Measurements from ENCODE around the gene ALKBH8.
"Not testable (repeated sequence)": the region's sequence is repeated elsewhere in the genome, so short reads cannot be mapped to it uniquely, and the experiment has no call there.

ALKBH8 gene

DNA sequence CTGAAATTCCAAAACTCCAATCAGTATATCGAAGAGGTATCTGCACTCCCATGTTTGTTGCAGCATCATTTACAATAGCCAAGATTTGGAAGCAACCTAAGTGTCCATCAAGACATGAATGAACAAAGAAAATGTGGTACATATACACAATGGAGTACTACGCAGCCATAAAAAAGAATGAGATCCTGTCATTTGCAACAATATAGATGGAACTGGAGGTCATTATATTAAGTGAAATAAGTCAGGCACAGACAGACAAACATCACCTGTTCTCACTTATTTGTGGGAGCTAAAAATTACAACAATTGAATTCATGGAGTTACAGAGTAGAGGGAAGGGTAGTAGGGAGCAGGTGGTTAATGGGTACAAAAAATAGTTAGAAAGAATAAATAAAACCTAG is 13.6 kb upstream of the ALKBH8 start:
- ATAC-seq, DNase-seq: not testable (repeated sequence)

DNA sequence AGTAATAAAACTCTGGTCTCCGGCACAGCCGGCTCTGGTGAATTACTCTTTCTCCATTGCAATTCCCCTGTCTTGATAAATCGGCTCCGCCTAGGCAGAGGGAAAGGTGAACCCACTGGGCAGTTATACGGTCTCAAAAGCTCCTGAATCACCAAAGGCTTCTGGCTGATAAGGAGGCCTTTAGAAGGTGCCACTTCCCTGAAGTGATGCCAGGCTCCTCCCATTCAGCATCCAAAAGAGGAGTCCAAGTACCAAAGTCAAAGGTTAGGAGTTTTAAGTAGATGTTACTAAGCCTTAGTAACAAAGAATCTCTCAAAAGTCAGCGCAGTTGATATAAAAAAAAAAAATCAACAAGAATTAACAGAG is 11.8 kb upstream of the ALKBH8 start:
- ATAC-seq (no peak), DNase-seq (no peak)

DNA sequence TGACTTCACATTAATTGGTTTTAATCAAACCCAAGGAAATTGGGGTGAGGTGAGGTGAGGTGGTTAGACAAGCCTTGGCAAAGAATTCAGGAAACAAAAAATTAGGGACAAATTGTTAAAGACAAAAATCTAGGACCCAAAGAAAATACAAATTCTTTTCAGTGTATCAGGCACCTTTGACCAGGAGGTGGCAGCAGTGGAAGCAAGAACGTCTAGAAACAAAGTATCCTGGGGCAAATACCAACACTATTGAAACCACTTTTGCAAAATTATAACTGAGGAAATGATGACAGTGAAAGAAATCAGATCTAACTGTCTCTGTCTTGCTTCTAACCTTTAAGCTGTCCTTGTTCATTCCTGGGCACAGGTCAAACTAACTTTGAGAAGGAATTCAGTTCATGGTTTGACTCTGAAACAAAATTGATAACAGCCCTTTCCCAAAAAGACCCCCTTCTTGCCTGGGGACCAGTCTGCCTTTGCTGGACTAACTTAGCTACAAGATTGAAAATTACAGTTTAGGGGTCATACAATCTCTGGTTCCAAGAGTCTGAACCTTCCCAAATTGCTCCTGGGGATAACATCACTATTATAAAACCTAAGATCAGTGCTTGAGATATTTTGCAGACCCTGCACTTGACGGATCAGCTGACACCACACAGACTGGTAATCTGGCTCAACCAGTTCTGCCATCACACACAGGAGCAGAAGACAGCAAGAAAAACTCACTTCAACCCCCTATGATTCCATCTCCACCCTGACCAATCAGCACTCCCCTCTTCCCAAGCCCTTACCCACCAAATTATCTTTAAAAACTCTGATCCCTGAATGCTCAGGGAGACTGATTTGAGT is 11.2 kb upstream of the ALKBH8 start:
- DNase-seq = peak; percentile 60
- not testable (repeated sequence) for ATAC-seq

DNA sequence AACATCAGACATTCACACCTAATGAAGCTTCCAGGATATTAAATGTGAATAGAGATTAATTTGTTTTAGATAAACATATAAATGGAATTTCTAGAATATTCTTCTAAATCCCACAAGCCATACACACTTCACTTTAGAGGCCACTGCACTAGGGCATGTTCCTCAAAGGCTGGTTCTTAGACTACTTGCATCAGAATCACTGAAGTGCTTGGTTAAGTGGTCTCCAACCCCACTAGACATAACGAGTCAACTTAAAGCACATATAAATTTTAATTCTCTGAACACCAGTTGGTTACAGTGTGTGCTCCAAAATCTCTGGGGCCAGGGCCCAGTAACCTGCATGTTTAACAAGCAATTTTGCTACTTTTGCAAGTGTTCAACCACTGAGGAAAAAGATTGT is 7.9 kb upstream of the ALKBH8 start:
- no peak for ATAC-seq
- no peak for DNase-seq

DNA sequence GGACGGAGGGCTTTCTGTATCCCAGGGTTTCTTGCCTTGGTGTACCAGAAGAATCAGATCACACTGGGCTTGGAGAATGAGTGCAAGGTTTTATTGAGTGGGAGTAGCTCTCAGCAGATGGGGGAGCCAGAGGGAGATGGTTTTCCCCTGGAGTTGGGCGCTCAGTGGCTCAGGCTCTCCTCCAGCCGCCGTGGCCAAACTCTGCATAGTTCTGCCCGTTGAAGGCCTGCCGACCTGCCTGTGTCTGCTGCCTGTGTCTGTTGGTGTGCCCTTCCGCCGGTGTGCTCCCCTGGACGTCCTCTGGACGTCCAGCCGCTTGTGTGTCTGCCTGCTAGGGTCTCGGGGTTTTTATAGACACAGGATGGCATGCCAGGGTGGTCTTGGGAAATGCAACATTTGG is 4.5 kb upstream of the ALKBH8 start:
- DNase-seq = no peak

DNA sequence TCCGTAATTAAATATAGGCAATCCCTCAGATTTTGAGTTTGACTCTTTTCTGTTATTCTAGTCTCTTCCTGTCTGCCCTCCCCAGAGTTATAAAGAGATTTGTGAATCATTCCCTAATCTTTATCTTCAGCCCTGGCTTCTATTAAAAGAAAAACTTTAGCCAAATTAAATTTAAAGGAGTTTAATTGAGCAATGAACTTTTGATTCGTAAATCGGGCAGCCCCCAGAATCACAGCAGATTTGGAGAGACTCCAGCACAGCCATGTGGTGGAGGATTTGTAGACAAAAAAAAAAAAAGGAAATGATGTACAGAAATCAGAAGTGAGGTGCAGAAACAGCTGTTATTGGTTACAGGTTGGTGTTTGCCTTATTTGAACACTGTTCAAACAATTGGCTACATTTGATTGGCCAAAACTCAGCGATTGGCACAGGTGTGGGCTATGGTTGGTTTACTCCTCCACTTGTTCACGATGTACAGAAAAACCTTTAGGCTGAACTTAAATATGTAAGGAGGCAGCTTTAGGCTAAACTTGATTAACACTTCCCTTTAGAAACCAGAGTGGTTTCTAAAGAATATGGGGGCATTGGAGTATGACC is 2.3 kb upstream of the ALKBH8 start:
- ATAC-seq (no peak), DNase-seq (no peak)

More for the DNA sequence above, 4.5 kb upstream of the ALKBH8 start:
- ATAC-seq = no peak

DNA sequence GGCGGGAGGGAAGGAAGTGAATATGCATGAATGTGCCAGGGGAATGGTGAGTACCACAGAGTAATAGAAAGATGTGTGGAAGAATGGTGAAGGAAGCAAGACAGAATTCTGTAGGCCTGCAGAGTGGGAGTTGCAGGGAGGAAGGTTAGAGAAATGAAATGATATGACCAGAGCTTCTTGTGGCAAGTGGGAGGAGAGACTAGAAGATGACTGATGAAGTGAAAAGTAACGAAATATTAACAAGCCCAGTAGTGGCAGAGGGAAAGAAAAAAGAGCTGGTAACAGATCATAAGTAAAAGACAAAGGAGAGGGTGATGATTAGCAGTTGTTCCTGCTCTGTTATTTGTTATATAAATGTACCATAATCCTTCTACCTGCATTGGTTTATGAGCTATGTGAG is 1.0 kb upstream of the ALKBH8 start:
- DNase-seq = no peak
- no peak for ATAC-seq

DNA sequence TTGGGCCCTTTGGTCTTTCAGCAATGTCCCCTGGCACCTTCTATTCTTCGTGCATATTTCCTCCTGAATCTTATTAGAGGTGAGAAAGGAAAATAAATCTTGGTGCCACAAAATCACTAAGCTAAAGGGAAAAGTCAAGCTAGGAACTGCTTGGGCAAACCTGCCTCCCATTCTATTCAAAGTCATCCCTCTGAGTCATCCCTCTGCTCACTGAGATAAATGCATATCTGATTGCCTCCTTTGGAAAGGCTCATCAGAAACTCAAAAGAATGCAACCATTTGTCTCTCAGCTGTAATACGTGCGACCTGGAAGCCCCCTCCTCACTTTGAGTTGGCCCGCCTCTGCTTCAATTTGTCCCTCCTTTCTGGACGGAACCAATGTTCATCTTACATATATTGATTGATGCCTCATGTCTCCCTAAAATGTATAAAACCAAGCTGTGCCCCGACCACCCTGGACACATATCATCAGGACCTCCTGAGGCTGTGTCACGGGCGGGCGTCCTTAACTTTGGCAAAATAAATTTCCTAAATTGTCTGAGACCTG is 493 bp upstream of the ALKBH8 start:
- not testable (repeated sequence) for DNase-seq, ATAC-seq

DNA sequence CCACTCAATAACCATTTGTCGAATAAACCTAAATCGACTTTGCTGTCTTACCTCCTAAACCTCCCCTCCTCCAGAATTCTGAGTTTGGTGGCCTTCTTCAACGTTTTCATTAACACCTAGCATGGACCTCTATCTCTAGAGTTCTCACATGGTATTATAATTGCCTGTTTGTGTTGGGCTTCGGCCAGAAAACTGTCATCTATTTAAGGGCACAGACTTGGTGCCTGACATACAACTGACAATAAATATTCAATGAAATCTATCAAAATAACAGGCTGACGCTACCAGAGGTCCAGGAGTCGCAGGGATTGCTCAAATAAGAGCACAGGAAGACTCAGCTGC is 687 bp downstream of the ALKBH8 start:
- ATAC-seq (no peak), DNase-seq (no peak)

DNA sequence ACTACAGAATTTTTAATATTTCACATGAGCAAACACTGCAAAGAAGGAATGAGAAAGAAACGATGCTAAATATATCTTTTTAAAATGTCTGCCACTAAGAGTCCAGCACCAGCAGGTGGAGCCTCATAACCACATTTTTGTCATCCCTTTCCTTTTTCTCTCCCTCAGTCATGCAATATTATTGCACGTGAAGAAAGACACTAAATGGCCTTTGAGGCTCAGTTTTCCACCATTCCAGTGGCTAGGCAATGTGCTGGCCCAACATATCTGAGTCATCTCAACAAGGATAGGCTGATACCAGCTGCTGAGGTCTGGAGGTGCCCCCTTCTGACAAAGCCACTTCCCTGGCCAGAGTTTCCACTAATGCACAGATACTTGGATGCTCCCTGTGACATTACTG is 1.8 kb downstream of the ALKBH8 start:
- DNase-seq (peak; percentile 33), ATAC-seq (no peak)

DNA sequence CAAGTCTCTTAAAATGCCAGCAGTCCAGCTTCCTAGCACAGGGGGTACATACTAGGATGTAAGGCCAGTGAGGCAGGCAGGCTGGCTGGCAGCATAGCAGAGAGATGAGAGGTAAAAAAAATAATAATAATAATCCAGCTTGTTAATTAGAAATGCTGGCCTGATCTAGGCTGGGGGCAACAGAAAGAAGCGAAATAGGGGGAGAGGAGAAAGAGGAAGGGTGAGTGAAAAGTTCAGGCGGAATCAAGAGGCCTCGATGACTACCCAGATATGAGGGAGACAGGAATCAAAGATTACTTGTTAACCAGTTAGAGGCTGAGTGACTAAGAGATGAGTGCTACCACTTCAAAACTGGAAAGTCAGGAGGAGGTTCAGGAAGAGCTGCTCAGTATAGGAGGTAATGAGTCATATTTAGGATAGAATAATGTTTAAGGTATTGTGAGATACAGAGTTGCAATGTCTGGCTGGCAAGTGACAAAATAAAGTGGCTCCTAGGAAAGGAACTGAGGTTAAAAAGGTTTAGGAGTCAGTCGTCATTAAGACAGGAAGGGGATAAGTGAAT is 2.8 kb downstream of the ALKBH8 start:
- DNase-seq = no peak
- peak; percentile 73 for ATAC-seq

DNA sequence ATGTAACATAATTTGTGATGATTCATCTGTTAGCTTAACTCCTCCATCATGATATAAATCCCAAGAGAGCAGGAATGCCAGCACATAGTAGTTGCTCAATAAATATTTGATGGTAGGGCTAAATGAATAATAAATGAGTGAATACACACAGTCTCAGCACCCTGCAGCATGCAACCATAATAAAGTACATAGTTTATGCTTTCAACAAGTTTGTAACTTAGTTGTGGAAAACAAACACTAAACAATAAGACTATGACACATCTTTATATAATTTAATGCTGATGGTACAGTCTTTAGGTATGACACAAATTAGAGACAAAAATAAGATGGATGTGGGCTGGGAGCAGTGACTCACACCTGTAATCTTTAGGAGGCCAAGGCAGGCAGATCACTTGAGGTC is 3.8 kb downstream of the ALKBH8 start:
- ATAC-seq (no peak), DNase-seq (no peak)

DNA sequence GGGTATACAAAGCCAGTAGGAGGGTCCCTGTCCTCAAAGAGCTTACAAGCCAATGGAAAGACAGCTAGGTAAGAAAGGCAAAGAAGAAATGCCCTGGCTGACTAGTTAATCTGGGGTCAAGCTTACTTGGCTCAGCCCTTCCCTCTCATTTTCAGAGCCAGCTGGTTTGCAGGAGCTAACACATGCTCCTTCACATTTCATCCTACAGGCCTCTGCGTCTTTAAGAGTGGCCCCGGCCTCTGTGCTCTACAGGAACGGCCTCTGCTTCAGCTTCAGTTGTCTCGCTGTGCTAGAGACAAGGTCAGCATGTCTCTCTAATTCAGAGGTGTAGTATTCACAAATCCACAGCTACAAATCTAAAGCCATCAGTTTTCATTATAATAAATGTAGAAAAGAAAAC is 15.2 kb downstream of the ALKBH8 start:
- DNase-seq (no peak), ATAC-seq (no peak)

DNA sequence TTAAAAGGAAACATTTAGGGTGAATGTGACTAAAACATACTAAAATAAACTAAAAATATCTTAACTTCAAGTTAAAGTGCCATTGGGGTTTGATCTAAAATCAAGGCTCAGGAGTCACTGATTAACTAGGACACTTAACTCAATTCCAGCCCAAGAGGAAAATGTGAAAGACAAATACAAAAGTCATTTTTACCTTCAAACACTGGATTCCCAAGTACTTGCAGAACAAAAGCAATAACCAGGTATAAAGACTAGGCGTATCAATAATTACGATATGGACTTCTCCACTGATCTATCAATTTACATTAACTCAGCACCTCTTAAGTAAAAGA is 15.6 kb downstream of the ALKBH8 start:
- ATAC-seq = no peak
- no peak for DNase-seq

DNA sequence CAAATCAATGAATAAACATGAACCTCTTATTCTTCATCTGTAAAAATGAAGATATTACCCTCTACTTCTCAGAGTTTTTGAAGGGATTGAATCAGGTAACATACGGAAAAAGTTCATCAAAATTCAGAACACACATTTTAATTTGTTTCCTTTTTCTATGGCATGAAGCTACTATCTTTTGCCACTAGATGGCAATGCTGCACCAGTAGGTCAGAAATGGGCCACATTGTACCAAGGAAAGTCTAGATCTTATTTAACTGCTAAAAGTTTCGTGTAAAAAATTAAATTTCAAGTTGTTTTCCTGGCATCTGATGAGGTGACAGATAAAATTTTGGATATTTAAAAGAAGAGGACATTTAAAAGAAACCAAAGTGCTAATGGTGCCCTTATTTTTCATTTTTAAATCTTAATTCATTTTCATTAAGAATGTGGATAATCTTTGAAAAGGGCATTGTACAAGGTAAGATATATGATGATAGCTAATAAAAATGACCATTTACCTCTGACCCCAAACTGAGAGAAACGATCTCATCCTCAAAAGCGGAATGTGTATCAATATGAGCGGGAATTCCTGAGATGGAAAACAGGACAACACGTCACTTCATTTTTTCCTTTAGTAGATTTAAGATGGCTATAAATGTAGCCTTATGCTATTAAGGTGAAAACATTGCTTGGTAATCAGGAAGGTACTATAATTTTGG is 16.1 kb downstream of the ALKBH8 start:
- DNase-seq (peak; percentile 22), ATAC-seq (no peak)

DNA sequence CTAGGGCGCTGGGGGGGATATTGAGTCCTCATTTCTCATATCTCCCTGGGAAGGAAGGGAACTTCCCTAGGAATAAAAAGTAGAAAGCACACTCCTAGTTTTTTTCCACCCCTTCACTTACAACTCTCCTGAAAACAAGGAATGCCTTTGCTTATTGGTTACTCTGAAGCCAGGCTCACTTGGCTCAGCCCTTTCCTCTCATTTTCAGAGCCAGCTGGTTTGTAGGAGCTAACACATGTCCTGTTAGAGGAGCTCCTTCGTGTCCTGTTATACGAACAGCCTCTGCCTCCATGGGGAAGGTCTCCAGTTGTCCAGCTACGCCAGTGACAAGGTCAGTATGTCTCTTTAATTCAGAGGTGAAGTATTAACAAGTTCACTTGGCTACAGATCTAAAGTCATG is 17.6 kb downstream of the ALKBH8 start:
- DNase-seq (no peak), ATAC-seq (no peak)

DNA sequence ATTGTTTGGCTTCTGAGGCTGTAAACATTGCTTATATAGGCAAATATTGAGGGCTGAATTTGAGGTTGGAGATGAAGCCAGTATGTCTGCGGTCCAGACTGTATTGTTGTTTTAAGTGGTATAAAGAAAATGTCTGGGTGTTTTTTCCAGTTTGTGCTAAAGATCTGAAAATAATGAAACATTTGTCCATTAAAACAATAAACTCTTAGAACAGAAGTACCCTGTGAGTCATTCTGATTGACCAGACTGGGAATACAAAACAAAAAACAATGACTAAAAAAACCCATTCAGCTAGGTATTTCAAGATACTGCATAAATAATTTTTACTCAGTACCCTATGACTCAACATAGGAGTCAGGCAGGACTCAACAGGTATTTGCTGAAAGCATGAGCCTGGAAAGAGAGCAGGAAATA is 20.4 kb downstream of the ALKBH8 start:
- DNase-seq = no peak
- no peak for ATAC-seq

DNA sequence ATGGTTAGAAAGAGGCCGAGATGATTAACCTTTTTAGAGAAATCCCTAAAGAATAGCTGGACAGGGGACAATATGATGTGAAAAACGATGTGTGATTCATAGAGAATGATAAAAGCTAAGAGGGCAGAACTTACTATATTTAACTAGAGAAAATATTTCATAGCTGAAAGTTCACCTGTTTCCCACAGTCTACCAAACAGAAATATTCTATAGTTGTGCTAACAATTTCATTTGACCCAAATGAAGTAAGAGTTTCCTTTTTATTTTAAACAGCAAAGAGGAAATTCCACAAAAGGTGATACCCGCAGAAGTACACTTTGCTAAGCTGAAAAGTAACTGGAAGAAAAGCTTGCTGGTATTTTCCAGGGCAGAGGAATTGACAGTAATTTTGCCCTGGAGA is 26.7 kb downstream of the ALKBH8 start:
- ATAC-seq = no peak
- no peak for DNase-seq

DNA sequence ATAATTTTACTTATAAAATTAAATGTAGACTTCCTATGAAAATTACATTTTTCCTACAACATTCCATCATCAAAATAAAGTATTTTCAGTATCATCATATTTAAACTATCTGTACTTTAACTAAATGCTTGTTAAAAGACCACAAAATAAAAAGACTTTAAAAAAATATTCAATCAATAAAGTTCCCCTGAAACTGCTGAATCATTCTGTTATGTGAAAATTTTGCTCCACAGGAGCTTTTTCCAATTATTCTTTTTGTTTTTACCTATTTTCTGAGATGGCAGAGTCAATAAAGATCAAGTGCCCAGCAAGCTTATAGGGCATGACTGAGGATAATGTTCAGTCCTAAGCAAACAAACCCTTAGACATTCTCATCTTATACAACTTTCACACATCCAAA is 27.3 kb downstream of the ALKBH8 start:
- DNase-seq (no peak), ATAC-seq (no peak)

DNA sequence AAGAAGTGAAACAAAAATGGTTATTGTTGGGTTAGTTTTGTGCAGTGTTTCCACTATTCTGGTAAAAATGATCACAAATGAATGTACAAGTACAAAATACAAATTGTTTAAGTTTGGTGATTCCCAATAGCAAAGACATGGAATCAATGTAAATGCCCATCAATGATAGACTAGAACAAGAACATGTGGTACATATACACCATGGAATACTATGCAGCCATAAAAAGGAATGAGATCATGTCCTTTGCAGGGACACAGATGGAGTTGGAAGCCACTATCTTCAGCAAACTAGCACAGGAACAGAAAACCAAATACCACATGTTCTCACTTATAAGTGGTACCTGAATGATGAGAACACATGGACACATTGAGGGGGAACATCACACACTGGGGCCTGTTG is 28.4 kb downstream of the ALKBH8 start:
- not testable (repeated sequence) for DNase-seq, ATAC-seq

DNA sequence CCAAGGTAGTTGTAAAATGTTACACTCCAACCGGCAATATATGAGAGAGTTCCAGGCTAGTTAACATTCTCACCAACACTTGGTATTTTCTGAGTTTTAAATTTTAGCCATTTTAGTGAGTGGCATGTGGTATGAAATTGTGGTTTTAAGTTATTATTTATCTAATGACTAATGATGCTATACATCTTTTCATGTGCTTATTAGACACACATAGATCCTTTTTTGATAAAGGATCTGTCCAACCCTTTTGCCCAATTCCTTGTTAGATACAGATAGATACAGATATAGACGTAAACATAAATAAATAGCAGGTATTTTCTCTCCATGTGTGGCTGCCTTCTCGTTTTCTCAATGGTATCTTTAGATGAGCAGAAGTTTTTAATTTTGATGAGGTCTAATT is 39.3 kb downstream of the ALKBH8 start:
- DNase-seq = no peak
- ATAC-seq = no peak

DNA sequence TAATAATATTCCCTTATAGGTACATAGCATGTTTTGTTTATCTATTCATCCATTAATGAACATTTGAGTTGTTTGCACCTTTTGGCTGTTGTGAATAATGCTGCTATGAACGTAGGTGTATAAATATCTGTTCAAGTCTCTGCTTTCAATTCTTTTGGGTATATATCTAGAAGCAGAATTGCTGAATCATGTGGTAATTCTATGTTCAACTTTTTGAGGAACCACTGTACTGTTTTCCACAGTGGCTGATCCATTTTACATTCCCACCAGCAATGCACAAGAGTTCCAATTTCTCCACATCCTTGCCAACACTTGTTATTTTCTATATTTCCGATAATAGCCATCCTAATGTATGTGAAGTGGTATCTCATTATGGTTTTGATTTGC is 56.7 kb downstream of the ALKBH8 start:
- DNase-seq (no peak), ATAC-seq (no peak)

Measured in stimulated activated naive CD8-positive, alpha-beta T cell treated with anti-CD3 and anti-CD28 coated beads, Interleukin-15, Interleukin-2, amounts not matched to agents 100 U/mL and 50 U/mL, for 24 hours (primary cell).